ENCODE data around the gene MRE11.

DNA sequence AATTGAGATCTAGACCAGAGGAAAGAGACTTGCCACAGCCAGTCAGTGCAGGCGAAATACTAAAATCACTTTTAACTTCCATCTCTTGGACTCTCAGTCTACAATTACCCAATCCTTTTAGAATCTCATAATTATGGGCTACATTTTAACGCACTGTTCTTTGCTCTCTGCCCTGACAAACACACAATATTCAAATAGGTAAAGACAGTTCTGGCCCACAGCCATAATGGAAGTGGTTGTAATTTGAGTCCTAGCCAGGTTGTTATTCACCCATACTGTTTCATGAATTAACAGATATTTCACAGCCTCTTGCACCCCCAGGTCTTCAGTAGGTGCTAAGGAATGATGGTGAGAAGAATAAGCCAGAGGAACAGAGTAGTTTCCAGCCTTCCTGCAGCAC is 19.4 kb upstream of the MRE11 start:
- TF ChIP-seq BCLAF1 (IDR thresholded peaks at IDR 0.05) (no peak), MYC (IDR thresholded peaks at IDR 0.05; ENCODE audit: insufficient read depth, insufficient read length, insufficient replicate concordance, low read length, severe bottlenecking) (no peak)
